RWPE2 (cell line): Measurements from ENCODE around the gene UVRAG.

ENCODE experiments used
- ATAC-seq: fragments of 200-7000 bp; cut with Tn5 transposase; 3 replicates; pipeline ENCODE4 v1.9.1; 2021; ENCODE audit warnings: low read depth
- DNase-seq: peaks from one replicate; pipeline ENCODE4 v3.0.0-alpha.2; 2020; ENCODE audit warnings: low spot score
- H3K27ac ChIP-seq: fragments of 450-650 bp; 2 replicates; pipeline ENCODE4 v1.5.1; 2017; ENCODE audit warnings: mild to moderate bottlenecking; ENCODE audit not compliant: poor library complexity, severe bottlenecking
- H3K27me3 ChIP-seq: fragments of 250-450 bp; sonication (Bioruptor Pico); 2 replicates; pipeline ENCODE4 v1.5.1; 2021; ENCODE audit warnings: mild to moderate bottlenecking, moderate library complexity; ENCODE audit not compliant: insufficient read depth, poor library complexity, severe bottlenecking
- H3K36me3 ChIP-seq: fragments of 250-450 bp; sonication (Bioruptor Pico); 2 replicates; pipeline ENCODE4 v1.5.1; 2020; ENCODE audit warnings: low read depth, mild to moderate bottlenecking, moderate library complexity
- H3K4me1 ChIP-seq: fragments of 250-450 bp; sonication (Bioruptor Pico); 2 replicates; pipeline ENCODE4 v1.5.1; 2021; ENCODE audit warnings: mild to moderate bottlenecking, moderate library complexity; ENCODE audit not compliant: insufficient read depth, poor library complexity, severe bottlenecking
- H3K4me3 ChIP-seq: fragments of 250-450 bp; sonication (Bioruptor Pico); 2 replicates; pipeline ENCODE4 v1.5.1; 2021; ENCODE audit warnings: mild to moderate bottlenecking, moderate library complexity; ENCODE audit not compliant: severe bottlenecking
- H3K9me3 ChIP-seq: fragments of 250-450 bp; sonication (Bioruptor Pico); 2 replicates; pipeline ENCODE4 v1.5.1; 2021; ENCODE audit warnings: mild to moderate bottlenecking, moderate library complexity; ENCODE audit not compliant: severe bottlenecking
- TF ChIP-seq, protein P1 (sequence below): fragments of 450-650 bp; IDR thresholded peaks from one replicate; pipeline ENCODE4 v1.5.1; 2017; ENCODE audit warnings: mild to moderate bottlenecking, moderate library complexity; ENCODE audit not compliant: poor library complexity, severe bottlenecking

The UVRAG gene

DNA sequence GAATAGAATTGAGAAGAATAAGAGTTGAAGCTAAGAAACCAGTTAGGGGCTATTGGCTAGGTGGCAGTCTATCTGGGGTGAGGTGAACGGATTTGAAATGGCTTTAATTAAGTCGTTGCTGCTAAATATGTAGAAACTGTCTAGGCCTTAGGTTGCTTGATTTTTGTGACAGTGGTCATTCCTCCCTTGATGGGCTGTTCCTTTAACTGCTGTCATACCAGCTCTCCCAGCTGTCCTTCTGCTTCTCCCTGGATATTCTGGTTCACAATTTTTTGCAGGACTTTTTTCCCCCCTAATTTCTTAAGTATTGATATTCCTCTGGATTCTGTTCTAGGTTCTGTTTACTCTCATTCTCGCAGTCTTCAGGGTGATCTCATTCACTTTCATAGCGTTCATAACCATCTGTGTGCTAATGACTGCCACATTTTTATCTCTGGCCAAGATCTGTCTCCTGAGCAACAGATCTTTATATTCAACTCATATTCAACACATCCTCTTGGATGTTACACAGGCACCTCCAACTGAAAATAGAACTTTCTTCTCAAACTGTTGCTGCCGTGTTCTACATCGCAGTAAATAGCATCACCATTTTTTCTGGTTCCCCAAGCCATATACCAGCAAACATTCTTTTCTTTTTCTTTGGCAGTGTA, 134.1 kb downstream of the UVRAG start:
- DNase-seq = no peak
- TF ChIP-seq, protein P1, sequence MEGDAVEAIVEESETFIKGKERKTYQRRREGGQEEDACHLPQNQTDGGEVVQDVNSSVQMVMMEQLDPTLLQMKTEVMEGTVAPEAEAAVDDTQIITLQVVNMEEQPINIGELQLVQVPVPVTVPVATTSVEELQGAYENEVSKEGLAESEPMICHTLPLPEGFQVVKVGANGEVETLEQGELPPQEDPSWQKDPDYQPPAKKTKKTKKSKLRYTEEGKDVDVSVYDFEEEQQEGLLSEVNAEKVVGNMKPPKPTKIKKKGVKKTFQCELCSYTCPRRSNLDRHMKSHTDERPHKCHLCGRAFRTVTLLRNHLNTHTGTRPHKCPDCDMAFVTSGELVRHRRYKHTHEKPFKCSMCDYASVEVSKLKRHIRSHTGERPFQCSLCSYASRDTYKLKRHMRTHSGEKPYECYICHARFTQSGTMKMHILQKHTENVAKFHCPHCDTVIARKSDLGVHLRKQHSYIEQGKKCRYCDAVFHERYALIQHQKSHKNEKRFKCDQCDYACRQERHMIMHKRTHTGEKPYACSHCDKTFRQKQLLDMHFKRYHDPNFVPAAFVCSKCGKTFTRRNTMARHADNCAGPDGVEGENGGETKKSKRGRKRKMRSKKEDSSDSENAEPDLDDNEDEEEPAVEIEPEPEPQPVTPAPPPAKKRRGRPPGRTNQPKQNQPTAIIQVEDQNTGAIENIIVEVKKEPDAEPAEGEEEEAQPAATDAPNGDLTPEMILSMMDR = no peak

DNA sequence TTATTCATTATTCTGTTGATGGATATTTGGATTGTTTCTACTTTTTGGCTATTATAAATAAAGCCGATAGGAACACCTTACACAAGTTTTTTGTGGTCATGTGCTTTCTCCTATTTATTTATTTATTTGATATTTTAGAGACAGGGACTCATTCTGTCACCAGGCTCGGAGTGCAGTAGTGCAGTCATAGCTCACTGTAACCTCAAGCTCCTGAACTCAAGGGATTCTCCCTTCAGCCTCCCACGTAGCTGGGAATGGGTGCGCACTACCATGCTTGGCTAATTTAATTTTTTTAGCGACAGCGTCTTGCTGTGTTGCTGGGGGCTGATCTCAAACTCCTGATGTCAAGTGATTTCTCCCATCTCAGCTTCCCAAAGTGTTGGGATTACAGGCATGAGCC, 135.1 kb downstream of the UVRAG start:
- no peak for ATAC-seq
- no peaks in the 10 kb centered on the region for H3K4me1 ChIP-seq
- TF ChIP-seq, protein P1 = no peak
- H3K9me3 ChIP-seq = no peaks in the 10 kb centered on the region
- no peak overlapping the region for H3K27ac ChIP-seq
- H3K4me3 ChIP-seq = no peak overlapping the region
- no peaks in the 10 kb centered on the region for H3K36me3 ChIP-seq
- no peaks in the 10 kb centered on the region for H3K27me3 ChIP-seq
- DNase-seq = no peak

More for the DNA sequence above, 134.1 kb downstream of the UVRAG start:
- Histone ChIP-seq H3K9me3 (no peaks in the 10 kb centered on the region), H3K4me3 (no peak overlapping the region), H3K27me3 (no peaks in the 10 kb centered on the region), H3K36me3 (no peaks in the 10 kb centered on the region), H3K27ac (no peak overlapping the region), H3K4me1 (no peaks in the 10 kb centered on the region)
- ATAC-seq = no peak

DNA sequence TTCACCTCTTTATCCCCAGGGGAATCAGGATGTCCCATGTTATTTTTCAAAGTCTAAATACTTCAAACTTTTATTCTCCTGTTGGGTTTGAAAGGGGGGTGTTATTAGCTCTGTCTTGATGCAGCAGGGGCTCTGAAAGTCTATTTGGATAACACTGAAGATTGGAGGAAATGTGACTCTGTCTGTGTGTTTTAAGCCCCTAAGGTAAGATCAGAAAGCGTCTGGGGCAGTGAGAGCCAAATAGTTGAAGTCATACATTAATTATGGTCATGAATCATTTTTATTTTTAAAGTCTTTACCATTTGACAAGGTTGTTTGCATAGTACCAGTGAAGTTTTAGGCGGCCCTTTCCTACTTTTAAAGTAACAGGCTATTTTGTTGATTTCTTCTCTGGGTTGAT, 139.0 kb downstream of the UVRAG start:
- H3K9me3 ChIP-seq = no peaks in the 10 kb centered on the region
- peak; percentile 35; the same call in 1 of the 3 replicates for ATAC-seq
- no peak for DNase-seq
- TF ChIP-seq, protein P1 = no peak
- H3K36me3 ChIP-seq = no peaks in the 10 kb centered on the region
- no peaks in the 10 kb centered on the region for H3K27me3 ChIP-seq
- no peak overlapping the region for H3K27ac ChIP-seq
- H3K4me1 ChIP-seq = no peaks in the 10 kb centered on the region
- no peak overlapping the region for H3K4me3 ChIP-seq

DNA sequence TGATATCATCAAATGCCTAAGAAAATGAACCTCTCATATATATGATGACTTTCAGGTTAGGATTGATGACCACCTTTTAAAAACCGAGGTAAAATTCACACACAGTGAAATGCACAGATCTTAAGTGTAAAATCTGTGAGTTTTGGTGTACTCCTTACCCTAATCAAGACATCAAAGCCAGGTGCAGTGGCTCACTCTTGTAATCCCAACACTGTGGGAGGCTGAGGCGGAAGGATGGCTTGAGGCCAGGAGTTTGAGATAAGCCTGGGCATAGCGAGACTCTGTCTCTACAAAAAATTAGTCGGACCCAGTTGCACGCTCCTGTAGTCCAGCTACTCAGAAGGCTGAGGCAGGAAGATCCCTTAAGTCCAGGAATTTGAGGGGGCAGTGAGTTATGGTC, 140.4 kb downstream of the UVRAG start:
- H3K27me3 ChIP-seq = no peaks in the 10 kb centered on the region
- no peaks in the 10 kb centered on the region for H3K36me3 ChIP-seq
- ATAC-seq (no peak), DNase-seq (no peak)
- H3K4me1 ChIP-seq = no peaks in the 10 kb centered on the region
- no peaks in the 10 kb centered on the region for H3K9me3 ChIP-seq
- TF ChIP-seq, protein P1 = no peak
- no peak overlapping the region for H3K27ac ChIP-seq
- no peak overlapping the region for H3K4me3 ChIP-seq

DNA sequence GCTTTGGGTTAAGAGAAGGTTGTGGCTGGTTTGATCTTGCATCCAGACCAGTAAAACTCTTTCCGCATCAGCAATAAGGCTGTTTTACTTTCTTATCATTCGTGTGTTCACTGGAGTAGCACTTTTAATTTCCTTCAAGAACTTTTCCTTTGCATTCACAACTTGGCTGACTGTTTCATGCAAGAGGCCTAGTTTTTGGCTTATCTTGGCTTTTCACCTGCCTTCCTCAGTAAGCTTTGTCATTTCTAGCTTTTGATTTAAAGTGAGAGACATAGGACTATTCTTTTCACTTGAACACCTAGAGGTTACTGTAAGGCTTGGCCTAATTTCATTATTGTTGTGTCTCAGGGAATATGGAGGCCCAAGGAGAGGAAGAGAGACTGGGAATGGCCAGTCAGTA, 144.5 kb downstream of the UVRAG start:
- H3K4me3 ChIP-seq = no peak overlapping the region
- TF ChIP-seq, protein P1 = no peak
- H3K27ac ChIP-seq = no peak overlapping the region
- no peaks in the 10 kb centered on the region for H3K27me3 ChIP-seq
- DNase-seq (no peak), ATAC-seq (no peak)
- H3K36me3 ChIP-seq = no peaks in the 10 kb centered on the region; the same call in 1 of the 2 replicates
- no peaks in the 10 kb centered on the region for H3K4me1 ChIP-seq
- no peaks in the 10 kb centered on the region for H3K9me3 ChIP-seq
